Activated CD8-positive, alpha-beta memory T cell treated with anti-CD3 and anti-CD28 coated beads, Interleukin-2, amount 50 U/mL, for 4 hours (primary cell): Measurements from ENCODE around the gene MRPL12.
A peak's percentile ranks its signal among the peaks of the same experiment; 100 is the strongest.

Experiments
- DNase-seq: peaks from one replicate; pipeline ENCODE4 v3.0.0-alpha.2; 2020

The MRPL12 gene

GRCh38 chr17:81703747-81704654 is 834 bp downstream of the MRPL12 start:
- no peak for DNase-seq

GRCh38 chr17:81705518-81706231 is 2.5 kb downstream of the MRPL12 start:
- DNase-seq: no peak

GRCh38 chr17:81706232-81706611 is 3.1 kb downstream of the MRPL12 start:
- DNase-seq: no peak

DNA sequence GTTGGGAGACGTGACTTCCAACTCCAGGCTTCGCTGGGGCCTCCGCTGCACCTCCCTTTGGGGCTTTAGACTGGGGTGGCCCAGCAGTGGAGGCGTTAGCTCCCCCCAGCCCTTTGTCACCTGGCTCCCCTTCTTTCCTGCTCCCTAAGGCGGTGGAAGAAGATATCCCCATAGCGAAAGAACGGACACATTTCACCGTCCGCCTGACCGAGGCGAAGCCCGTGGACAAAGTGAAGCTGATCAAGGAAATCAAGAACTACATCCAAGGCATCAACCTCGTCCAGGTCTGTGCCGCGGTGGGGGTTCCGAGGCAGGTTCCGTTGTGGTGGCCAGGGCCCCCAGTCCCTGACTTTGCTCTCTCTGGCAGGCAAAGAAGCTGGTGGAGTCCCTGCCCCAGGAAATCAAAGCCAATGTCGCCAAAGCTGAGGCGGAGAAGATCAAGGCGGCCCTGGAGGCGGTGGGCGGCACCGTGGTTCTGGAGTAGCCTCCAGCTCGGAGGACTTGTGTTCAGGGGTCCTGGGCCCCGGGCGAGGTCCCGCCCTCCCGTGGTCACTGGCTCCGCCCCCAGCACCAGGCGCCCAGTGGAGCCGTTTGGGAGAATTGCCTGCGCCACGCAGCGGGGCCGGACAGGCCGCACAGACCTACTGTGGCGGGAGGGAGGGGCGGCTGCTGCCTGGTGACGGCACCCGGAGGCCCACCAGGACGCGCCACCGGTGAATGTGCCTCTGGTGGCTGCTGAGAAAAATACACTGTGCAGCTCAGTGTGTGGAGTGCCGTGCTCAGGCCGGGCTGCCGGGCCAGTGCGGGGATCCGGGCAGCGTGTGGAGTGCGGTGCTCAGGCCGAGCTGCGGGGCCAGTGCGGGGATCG is 3.8 kb downstream of the MRPL12 start:
- DNase-seq: peak; percentile 16

GRCh38 chr17:81707725-81708646 is 4.8 kb downstream of the MRPL12 start:
- peak; percentile 15 for DNase-seq

DNA sequence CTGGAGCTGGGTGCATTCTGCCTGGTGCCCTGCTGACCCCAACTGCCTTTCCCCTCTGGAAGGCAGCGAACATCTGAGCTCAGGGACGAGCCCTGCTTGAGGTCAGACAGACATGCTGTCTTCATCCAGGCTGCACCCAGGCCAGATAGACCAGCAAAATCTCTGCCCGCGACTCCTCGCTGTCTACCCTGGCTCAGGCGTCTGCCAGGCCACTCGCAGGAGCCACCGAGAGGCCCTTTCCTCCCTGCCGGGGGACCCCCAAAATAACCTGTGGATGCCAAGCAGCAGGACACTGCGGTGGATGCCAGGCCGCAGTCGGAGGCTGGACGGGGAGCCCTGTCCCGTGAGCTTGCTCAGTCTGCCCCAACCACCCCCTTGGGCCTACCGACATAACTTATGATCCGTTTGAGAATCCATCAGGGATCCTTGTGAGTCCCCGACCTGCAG is 5.6 kb downstream of the MRPL12 start:
- no peak for DNase-seq

- DNase-seq: peak; percentile 17
Measured at GRCh38 chr17:81710514-81711308, 7.5 kb downstream of the MRPL12 start.

GRCh38 chr17:81711814-81712467 is 8.8 kb downstream of the MRPL12 start, which contains the start of gene SLC25A10:
Gene SLC25A10 (plus strand): TSS chr17:81712284. CDS start chr17:81712427, 143 bp downstream.
- peak; percentile 80 for DNase-seq

- DNase-seq: no peak
Measured at GRCh38 chr17:81712468-81713003, 9.4 kb downstream of the MRPL12 start.

DNA sequence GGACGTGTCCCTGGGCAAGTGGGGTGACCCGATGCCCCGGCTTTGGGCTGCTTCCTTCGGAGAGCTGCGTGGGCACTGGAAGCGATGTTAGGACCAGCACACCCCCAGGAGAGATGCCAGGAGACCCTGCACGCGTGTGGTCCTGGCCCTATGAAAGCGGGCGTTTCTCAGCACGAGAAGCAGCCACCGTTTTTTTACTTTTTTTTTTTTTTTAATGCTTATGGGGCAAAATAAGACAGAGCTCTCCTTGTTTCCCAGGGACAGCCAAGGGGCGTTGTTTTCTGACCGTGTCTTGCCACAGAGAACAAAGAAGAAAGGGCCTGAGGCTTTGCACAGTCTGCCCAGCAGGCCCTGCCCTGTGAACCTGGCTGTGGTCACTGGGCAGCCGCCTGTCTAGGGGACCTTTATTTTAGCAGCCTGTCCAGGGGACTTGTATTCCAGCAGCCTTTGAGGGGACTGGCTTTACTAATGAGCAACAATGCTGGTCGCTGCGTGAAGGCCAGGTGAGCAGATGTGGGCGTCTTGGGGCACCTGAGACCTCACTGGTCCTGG is 9.9 kb downstream of the MRPL12 start:
- DNase-seq: no peak

GRCh38 chr17:81713556-81714411 is 10.6 kb downstream of the MRPL12 start:
- DNase-seq: no peak

GRCh38 chr17:81714412-81715106 is 11.4 kb downstream of the MRPL12 start:
- no peak for DNase-seq

- DNase-seq: no peak
Measured at GRCh38 chr17:81715107-81715871, 12.1 kb downstream of the MRPL12 start.

DNA sequence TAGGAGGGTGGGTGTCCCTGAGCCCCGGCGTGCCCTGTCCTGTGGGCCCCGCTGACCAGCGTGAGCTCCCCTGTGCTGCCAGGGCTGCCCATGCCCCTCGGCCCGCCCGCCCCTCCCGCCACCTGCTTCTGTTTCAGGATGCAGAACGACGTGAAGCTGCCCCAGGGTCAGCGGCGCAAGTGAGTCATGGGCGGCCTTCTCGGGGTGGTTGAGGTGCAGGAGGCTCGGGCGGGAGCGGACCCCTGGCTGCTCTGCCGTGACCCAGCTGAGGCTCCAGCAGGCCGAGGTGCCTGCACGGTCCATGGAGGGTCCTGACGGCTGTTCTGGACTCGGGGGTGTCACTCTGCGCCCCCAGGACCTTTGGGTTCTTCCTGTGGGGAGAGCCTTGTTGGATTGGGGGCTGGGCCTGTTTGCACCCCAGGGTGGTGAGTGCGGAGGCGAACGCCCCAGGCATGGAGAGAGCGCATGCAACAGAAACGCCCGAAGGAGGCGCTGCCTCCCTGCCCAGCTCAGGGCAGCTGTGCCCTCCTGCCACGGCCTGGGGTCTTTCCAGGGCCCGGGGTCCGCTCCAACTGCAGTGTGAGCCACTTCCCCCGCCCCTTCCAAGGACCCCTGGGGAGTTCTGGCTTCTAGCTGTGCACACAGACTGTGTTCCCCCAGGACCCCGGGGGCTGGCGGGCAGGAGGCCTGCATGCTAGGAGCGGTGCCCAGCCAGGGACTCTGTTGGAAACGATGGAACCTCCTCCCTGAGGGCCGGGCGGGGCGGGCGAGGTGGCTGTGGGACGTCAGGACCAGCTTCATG is 12.9 kb downstream of the MRPL12 start:
- no peak for DNase-seq

DNA sequence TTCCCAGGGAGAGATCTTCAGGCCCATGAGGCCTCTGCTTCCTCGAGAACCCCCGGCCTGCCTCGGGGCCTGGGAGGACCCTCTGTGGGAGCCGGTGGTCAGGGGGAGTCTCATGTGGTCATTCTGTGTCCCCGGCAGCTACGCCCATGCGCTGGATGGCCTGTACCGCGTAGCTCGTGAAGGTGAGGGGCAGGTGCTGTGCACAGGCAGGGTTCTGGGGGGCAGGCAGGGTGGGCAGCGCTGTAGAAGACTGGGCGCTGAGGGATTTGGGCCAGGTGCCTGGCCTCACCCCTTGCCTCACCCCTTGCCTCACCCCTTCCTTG is 13.5 kb downstream of the MRPL12 start:
- DNase-seq: no peak

GRCh38 chr17:81717049-81717765 is 14.0 kb downstream of the MRPL12 start:
- DNase-seq: no peak
